Dendritic cell treated with granulocyte-macrophage colony-stimulating factor and Interleukin-4, amounts not matched to agents 40 ng/mL and 50 ng/mL, for 4 days (primary cell): Measurements from ENCODE around the gene NEK11.

Experiments
- H3K27ac Mint-ChIP-seq: one replicate; pipeline ENCODE4 v1.8.0; 2022; ENCODE audit warnings: mild to moderate bottlenecking, mixed read lengths
- H3K27me3 Mint-ChIP-seq: one replicate; pipeline ENCODE4 v1.8.0; 2022; ENCODE audit warnings: mild to moderate bottlenecking, mixed read lengths
- H3K36me3 Mint-ChIP-seq: one replicate; pipeline ENCODE4 v1.8.0; 2022; ENCODE audit warnings: low read depth, mixed read lengths
- H3K4me1 Mint-ChIP-seq: one replicate; pipeline ENCODE4 v1.8.0; 2022; ENCODE audit warnings: low read depth, mixed read lengths
- H3K4me3 Mint-ChIP-seq: one replicate; pipeline ENCODE4 v1.8.0; 2022; ENCODE audit warnings: mild to moderate bottlenecking, moderate library complexity, mixed read lengths
- H3K9me3 Mint-ChIP-seq: one replicate; pipeline ENCODE4 v1.8.0; 2022; ENCODE audit warnings: mixed read lengths
- intact Hi-C: fragments of 100-400 bp; cut with micrococcal nuclease; formaldehyde crosslinking; loops from one replicate; pipeline ENCODE4 v1.15.0; 2022

Gene NEK11

DNA sequence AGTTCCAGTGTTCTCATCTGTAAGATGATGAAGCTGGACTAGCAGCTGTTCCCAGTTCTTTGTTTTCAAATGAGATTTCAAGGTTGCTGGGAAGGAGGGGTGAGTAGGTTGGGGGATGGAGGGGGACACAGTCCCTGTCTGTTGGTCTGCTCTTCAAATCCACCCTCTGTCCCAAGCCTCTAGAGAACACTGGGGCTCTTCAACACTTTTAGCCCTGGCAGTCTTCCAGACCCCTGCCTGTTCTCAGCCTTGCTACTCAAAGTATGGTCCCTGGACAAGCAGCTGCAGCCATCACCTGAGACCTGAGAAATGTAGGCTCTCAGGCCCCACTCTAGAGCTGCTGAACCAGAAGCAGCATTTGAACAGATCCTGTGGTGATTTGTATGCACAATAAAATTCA lies 41.3 kb downstream of the NEK11 start:
- H3K4me3 Mint-ChIP-seq = no peak overlapping the region
- H3K4me1 Mint-ChIP-seq = peaks cover 14% of the 10 kb centered on the region
- no peak overlapping the region for H3K27ac Mint-ChIP-seq
- no peaks in the 10 kb centered on the region for H3K27me3 Mint-ChIP-seq
- H3K36me3 Mint-ChIP-seq = no peaks in the 10 kb centered on the region
- intact Hi-C loops = no loop called here
- no peaks in the 10 kb centered on the region for H3K9me3 Mint-ChIP-seq

GRCh38 chr3:131072099-131072559 lies 45.5 kb downstream of the NEK11 start:
- no peak overlapping the region for H3K27ac Mint-ChIP-seq
- no peak overlapping the region for H3K4me3 Mint-ChIP-seq
- H3K9me3 Mint-ChIP-seq = no peaks in the 10 kb centered on the region
- no peaks in the 10 kb centered on the region for H3K27me3 Mint-ChIP-seq
- H3K36me3 Mint-ChIP-seq = no peaks in the 10 kb centered on the region
- peaks cover 22% of the 10 kb centered on the region for H3K4me1 Mint-ChIP-seq
- intact Hi-C loops = no loop called here

- Mint-ChIP-seq H3K36me3 (no peaks in the 10 kb centered on the region), H3K4me3 (no peak overlapping the region)
- intact Hi-C loops = no loop called here
These were observed 46.2 kb downstream of the NEK11 start for GRCh38 chr3:131072845-131073244.

DNA sequence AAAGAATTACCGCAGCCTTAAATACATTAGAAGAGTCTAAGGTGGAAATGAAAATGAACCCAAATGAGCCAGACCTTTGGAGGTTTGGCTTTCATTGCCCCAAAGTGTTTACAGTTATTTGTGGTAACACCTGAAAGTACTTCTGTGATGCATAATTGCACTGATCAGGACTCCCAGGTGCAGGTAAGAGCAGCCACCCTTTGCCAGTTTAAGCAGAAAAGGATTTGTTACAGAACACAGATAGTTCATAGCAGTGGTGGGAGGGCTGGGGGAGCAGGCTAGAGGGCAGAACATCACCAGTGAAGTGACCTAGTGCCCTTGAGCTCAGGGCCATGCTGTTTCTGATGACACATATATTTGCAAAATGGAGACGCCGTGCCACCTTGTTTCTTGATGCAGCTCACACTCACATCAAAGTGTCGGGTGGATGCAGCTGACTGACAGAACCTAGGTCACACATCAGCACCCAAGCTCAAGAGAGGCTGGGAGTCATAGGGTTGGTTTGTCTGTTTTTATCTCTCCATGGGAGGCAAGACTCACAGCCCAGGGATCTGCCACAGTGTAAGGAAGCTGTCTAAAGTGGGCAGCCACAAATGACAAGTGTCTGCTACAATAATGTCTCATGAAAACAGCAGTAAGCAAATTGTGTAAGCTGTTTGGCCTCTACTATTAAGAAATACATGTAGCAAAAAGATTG lies 49.1 kb downstream of the NEK11 start:
- Mint-ChIP-seq H3K27ac (no peak overlapping the region), H3K4me3 (no peak overlapping the region), H3K4me1 (peaks cover 22% of the 10 kb centered on the region), H3K9me3 (no peaks in the 10 kb centered on the region), H3K36me3 (no peaks in the 10 kb centered on the region), H3K27me3 (no peaks in the 10 kb centered on the region)
- intact Hi-C loops = no loop called here

More at GRCh38 chr3:131072845-131073244, 46.2 kb downstream of the NEK11 start:
- no peaks in the 10 kb centered on the region for H3K9me3 Mint-ChIP-seq
- no peak overlapping the region for H3K27ac Mint-ChIP-seq
- H3K27me3 Mint-ChIP-seq = no peaks in the 10 kb centered on the region
- H3K4me1 Mint-ChIP-seq = peaks cover 22% of the 10 kb centered on the region

DNA sequence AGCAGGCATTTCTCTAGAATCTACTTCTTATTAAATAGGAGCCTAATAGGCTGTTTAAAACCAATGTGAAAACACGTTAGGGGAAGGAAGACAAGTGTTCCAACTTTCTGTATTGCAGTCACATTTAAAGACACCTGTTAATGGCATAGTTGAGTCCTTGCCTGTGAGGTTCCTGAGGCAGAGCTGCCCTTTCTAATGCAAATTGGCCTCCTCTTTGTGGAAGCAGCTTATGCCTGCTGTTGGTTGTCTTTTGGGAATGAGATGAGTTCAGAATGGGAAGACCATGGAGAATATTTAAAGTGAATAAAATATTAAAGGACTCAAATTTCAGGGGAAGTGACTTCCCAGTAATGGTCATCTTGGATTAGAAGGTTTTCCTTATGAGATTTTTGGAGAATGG lies 51.2 kb downstream of the NEK11 start:
- no peaks in the 10 kb centered on the region for H3K27me3 Mint-ChIP-seq
- intact Hi-C loops = no loop called here
- no peaks in the 10 kb centered on the region for H3K9me3 Mint-ChIP-seq
- no peak overlapping the region for H3K4me3 Mint-ChIP-seq
- no peak overlapping the region for H3K27ac Mint-ChIP-seq
- H3K36me3 Mint-ChIP-seq = no peaks in the 10 kb centered on the region
- peaks cover 9% of the 10 kb centered on the region for H3K4me1 Mint-ChIP-seq

- no peaks in the 10 kb centered on the region for H3K9me3 Mint-ChIP-seq
- H3K27ac Mint-ChIP-seq = no peak overlapping the region
- no peaks in the 10 kb centered on the region for H3K27me3 Mint-ChIP-seq
- H3K4me1 Mint-ChIP-seq = peaks cover 2% of the 10 kb centered on the region
- H3K4me3 Mint-ChIP-seq = no peak overlapping the region
- no peaks in the 10 kb centered on the region for H3K36me3 Mint-ChIP-seq
- intact Hi-C loops = no loop called here
These were observed 52.4 kb downstream of the NEK11 start for GRCh38 chr3:131079086-131079485.

GRCh38 chr3:131081224-131081623 lies 54.5 kb downstream of the NEK11 start:
- Mint-ChIP-seq H3K9me3 (no peaks in the 10 kb centered on the region), H3K27ac (no peak overlapping the region), H3K36me3 (no peaks in the 10 kb centered on the region), H3K4me1 (no peaks in the 10 kb centered on the region), H3K27me3 (no peaks in the 10 kb centered on the region), H3K4me3 (no peak overlapping the region)
- intact Hi-C loops = no loop called here

- no peaks in the 10 kb centered on the region for H3K36me3 Mint-ChIP-seq
- H3K9me3 Mint-ChIP-seq = no peaks in the 10 kb centered on the region
- H3K27ac Mint-ChIP-seq = no peak overlapping the region
- no peaks in the 10 kb centered on the region for H3K4me1 Mint-ChIP-seq
- no peaks in the 10 kb centered on the region for H3K27me3 Mint-ChIP-seq
- intact Hi-C loops = no loop called here
- no peak overlapping the region for H3K4me3 Mint-ChIP-seq
These were observed 55.6 kb downstream of the NEK11 start for GRCh38 chr3:131082246-131082645.

DNA sequence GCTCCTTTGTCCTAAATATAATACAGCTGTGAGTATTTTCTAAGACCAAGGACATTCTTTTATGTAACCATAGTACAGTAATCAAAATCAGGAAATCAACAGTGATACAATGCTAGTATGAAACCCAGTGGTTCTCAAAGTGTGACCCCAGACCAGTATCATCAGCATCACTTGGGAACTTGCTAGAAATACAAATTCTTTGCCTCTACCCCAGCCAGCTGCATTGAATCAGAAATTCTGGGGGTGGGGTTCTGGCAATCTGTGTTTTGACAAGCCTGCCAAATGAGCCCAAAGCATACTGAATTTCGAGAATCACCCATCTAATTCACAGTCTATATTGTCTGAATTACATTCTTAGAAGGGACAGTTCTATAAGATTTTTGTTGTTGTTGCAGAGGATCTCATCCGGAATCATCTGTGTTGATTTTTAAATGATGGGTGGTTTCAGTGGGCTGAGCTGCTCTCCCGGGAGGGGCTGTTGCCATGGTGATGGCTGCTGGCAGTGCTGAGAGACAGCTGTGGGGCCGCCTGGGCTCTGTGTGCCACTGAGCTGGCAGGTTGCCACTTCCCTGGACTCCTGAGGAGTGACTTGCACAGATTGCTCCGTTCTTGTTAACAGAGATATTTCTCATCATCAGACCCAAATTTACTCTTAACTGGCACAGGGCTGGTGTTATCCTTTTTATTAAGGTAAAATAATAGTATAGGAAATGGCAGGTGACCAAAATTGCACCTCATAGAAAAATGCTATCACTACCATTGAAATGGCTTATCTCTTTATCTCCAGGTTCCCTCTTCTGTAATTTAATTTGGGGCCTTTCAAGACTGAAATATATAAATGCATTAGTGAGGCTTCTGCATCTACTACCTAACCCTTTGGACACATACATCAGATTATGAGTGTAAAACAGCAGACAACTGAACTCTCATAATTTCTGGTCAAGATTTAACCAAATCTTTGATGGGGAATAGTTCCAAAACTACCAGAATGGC lies 56.5 kb downstream of the NEK11 start:
- Mint-ChIP-seq H3K4me1 (no peaks in the 10 kb centered on the region), H3K9me3 (no peaks in the 10 kb centered on the region), H3K27me3 (no peaks in the 10 kb centered on the region), H3K36me3 (no peaks in the 10 kb centered on the region), H3K27ac (no peak overlapping the region), H3K4me3 (no peak overlapping the region)
- intact Hi-C loops = no loop called here

GRCh38 chr3:131091768-131092167 lies 65.1 kb downstream of the NEK11 start:
- H3K4me1 Mint-ChIP-seq = no peaks in the 10 kb centered on the region
- H3K36me3 Mint-ChIP-seq = no peaks in the 10 kb centered on the region
- H3K4me3 Mint-ChIP-seq = no peak overlapping the region
- no peaks in the 10 kb centered on the region for H3K9me3 Mint-ChIP-seq
- no peak overlapping the region for H3K27ac Mint-ChIP-seq
- H3K27me3 Mint-ChIP-seq = no peaks in the 10 kb centered on the region
- intact Hi-C loops = no loop called here

GRCh38 chr3:131107637-131108433 lies 81.2 kb downstream of the NEK11 start:
- Mint-ChIP-seq H3K36me3 (no peaks in the 10 kb centered on the region), H3K27me3 (no peaks in the 10 kb centered on the region), H3K9me3 (peaks cover 21% of the 10 kb centered on the region), H3K4me3 (no peak overlapping the region), H3K4me1 (peaks cover 6% of the 10 kb centered on the region), H3K27ac (no peak overlapping the region)
- intact Hi-C loops = no loop called here

DNA sequence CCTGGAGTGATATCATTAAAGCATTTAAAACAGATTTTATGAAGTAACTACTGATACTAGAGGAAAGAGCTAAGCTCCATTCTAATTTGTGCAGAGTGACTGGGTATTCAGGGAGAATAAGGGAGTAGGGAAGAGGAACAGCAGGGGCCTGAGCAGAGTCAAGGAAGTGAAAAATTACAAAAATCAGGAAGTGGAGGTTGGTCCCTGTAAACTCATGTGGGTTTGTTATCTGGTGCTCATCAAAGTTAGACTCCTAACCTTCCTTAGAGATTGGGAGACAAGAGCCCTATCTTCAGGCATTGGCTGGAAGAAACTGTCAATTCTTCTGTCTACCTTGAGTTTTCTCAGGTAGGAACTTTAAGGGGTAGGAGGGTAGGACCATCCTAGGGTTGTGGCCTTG lies 82.5 kb downstream of the NEK11 start:
- Mint-ChIP-seq H3K27me3 (no peaks in the 10 kb centered on the region), H3K27ac (no peak overlapping the region), H3K4me1 (peaks cover 6% of the 10 kb centered on the region), H3K4me3 (no peak overlapping the region), H3K9me3 (peaks cover 14% of the 10 kb centered on the region), H3K36me3 (no peaks in the 10 kb centered on the region)
- intact Hi-C loops = no loop called here

DNA sequence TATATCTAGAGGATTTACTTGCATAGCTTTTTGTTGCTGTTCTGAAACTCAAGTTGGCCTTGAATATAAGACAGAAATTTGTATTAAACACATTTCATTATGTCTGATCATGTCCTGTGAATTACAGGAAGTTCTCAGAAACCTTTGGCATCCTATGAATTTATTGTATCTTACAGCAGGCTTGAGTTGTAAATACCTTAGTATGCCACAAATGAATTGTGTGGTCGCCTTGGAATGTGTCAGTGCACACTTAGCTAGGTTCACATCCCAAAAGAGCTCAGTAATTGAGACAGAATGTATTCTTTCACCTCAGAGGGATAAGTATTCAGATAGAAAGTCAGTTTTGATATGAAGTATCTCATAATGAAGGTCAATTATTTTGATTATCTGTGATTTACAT lies 83.4 kb downstream of the NEK11 start:
- Mint-ChIP-seq H3K36me3 (no peaks in the 10 kb centered on the region), H3K27me3 (no peaks in the 10 kb centered on the region), H3K4me3 (no peak overlapping the region), H3K9me3 (peaks cover 7% of the 10 kb centered on the region), H3K27ac (no peak overlapping the region), H3K4me1 (peaks cover 6% of the 10 kb centered on the region)
- intact Hi-C loops = no loop called here

GRCh38 chr3:131114256-131114655 lies 87.6 kb downstream of the NEK11 start:
- intact Hi-C loops = no loop called here
- no peaks in the 10 kb centered on the region for H3K36me3 Mint-ChIP-seq
- H3K27me3 Mint-ChIP-seq = no peaks in the 10 kb centered on the region
- H3K4me1 Mint-ChIP-seq = peaks cover 2% of the 10 kb centered on the region
- H3K4me3 Mint-ChIP-seq = no peak overlapping the region
- H3K9me3 Mint-ChIP-seq = peaks cover 13% of the 10 kb centered on the region
- no peak overlapping the region for H3K27ac Mint-ChIP-seq
